ENCODE measurements around the gene MYLK2.

DNA sequence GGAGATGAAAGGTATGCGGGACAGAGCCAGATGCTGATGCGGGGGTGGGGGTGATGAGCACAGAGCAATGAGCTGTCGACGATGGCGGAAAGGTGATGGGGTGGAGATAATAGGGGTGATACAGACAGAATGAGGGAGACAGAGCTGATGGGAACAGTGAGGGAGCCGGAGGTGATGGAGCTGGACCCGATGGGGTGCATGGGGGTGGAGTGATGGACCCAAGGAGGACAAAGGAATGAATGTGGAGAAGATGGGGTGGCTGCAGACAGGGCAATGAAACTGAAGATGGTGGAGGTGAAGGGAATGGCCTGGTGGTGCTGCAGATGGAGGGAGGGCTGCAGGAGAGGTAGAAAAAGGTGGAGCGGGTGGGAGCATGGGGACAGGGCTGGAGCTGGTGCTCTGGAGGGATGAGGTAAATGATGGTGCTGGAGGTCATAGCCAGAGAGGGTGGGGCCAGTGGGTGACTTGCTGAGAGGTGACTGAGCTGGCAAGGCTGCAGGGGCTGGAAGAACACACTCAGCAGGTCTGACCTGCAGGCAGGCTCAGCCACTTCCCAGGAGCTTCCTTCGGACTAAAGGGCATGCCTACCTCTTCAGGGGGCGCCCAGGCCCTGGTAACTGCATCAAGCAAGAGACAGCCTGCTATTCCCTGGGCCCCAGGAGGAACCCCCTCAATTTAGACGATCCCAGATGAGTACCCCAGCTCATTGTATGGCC, 32.2 kb downstream of the MYLK2 start:
- TF ChIP-seq, protein P1, sequence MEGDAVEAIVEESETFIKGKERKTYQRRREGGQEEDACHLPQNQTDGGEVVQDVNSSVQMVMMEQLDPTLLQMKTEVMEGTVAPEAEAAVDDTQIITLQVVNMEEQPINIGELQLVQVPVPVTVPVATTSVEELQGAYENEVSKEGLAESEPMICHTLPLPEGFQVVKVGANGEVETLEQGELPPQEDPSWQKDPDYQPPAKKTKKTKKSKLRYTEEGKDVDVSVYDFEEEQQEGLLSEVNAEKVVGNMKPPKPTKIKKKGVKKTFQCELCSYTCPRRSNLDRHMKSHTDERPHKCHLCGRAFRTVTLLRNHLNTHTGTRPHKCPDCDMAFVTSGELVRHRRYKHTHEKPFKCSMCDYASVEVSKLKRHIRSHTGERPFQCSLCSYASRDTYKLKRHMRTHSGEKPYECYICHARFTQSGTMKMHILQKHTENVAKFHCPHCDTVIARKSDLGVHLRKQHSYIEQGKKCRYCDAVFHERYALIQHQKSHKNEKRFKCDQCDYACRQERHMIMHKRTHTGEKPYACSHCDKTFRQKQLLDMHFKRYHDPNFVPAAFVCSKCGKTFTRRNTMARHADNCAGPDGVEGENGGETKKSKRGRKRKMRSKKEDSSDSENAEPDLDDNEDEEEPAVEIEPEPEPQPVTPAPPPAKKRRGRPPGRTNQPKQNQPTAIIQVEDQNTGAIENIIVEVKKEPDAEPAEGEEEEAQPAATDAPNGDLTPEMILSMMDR (IDR thresholded peaks at IDR 0.05; ENCODE audit: low read depth, low read length, poor library complexity, severe bottlenecking), result no peak
- no peak for TF ChIP-seq EZH2phosphoT487 (IDR thresholded peaks at IDR 0.05; ENCODE audit: borderline replicate concordance, low read length)

All from DOHH2 (cell line).